ENCODE results near the gene NUBP2. TPM values are rescaled to one million over a fixed set of nuclear protein-coding genes. Genes with fewer than 3 reads are reported as not detected.

The NUBP2 gene
- total RNA-seq, 2 donors from 2014 or later = 30.4 to 30.9 TPM

DNA sequence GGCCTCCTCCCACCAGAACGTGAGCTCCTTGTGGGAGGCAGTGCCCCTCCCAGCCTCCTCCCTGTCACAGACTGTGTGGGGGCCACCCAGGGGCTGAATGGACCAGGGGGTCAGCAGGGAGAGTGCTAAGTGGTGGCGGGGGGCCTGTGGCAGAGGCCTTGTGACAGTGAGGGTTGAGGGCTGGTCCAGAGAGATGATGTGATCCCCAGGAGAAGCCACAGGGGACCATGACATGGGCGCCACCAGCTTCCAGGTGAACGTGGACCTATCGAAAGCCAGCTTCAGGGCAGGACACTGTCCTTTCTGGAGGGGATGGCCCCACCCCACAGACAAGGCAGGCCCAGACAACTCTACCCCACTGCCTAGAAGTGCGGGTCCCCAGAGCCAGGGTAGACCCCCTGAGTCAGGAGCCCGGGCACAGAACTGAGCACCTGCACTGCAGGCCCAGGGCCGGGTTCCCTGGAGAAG is 3.5 kb upstream of the NUBP2 start:
- intact Hi-C loops (cut with DNase I) = no loop called here
- no peak for DNase-seq (ENCODE audit: low spot score)

DNA sequence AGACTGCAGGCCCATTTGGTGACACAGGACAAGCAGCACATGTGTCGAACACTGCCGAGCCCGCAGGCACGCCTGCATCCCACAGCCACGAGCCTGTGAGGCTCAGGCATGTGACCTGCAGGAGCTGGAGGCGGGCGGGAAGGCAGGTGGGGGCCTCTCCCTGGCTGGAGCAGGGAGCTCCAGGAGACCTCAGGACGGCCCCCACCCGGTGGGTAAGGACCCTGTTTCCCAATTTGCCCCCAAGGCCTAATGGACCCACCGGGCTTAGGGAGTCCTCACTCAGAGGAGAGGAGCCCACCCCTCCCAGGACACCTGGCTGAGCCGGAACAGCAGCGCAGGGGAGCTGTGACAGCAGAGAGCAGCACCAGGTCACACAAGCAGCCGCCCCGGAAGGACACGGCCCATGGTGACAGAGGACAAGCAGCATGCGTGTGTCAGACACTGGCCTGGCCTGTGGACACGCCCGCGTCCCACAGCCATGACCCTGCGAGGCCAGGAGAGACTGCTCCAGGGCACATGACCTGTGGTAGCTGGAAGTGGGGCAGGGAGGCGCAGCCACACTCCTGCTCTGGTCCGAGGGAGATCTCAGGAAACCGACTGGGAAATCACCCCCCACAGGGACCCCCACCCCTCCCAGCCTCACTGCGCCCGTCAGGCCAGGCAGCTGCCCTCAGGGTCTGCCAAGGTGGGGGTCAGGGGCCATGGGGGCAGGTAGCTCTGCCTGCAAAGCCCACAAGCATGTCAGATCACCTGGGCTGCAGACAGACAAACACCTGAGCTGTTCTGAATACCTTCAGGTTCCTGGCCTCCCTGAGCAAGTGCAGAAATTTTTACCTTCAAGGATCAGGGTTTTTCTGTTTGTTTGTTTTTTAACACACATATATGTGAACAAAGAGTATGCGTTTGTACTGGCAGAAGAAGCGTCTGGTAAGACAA is 2.8 kb upstream of the NUBP2 start:
- intact Hi-C loops (cut with DNase I) = no loop called here
- no peak for DNase-seq (ENCODE audit: low spot score)

- intact Hi-C loops (cut with DNase I) = no loop called here
Measured at GRCh38 chr16:1780677-1781072, 2.1 kb upstream of the NUBP2 start.

DNA sequence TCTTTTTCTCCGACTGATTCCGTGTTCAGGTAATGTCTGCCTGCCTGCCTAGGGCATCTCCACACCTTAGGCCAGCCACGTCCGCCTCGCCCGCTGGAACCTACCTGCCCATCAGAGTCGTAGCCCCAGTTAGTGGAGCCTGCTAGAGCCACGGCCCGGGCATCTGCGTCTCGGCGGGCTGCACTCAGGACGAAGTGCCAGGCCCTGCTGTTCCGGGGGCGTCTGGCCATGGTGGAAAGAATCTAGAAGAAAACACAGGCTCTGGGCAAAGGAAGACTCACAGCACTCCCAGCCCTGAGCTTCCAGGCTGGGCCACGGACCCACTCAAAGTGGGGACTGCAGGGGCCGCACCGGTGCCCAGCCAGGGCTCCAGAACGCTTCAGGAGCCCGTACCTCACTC is 1.5 kb upstream of the NUBP2 start:
- DNase-seq (ENCODE audit: low spot score) = no peak

More at GRCh38 chr16:1780677-1781072, 2.1 kb upstream of the NUBP2 start:
- DNase-seq (ENCODE audit: low spot score) = no peak

GRCh38 chr16:1781758-1782407 is 877 bp upstream of the NUBP2 start:
- DNase-seq (ENCODE audit: low spot score) = no peak

More for the DNA sequence above, 1.5 kb upstream of the NUBP2 start:
- intact Hi-C loops (cut with DNase I) = no loop called here

DNA sequence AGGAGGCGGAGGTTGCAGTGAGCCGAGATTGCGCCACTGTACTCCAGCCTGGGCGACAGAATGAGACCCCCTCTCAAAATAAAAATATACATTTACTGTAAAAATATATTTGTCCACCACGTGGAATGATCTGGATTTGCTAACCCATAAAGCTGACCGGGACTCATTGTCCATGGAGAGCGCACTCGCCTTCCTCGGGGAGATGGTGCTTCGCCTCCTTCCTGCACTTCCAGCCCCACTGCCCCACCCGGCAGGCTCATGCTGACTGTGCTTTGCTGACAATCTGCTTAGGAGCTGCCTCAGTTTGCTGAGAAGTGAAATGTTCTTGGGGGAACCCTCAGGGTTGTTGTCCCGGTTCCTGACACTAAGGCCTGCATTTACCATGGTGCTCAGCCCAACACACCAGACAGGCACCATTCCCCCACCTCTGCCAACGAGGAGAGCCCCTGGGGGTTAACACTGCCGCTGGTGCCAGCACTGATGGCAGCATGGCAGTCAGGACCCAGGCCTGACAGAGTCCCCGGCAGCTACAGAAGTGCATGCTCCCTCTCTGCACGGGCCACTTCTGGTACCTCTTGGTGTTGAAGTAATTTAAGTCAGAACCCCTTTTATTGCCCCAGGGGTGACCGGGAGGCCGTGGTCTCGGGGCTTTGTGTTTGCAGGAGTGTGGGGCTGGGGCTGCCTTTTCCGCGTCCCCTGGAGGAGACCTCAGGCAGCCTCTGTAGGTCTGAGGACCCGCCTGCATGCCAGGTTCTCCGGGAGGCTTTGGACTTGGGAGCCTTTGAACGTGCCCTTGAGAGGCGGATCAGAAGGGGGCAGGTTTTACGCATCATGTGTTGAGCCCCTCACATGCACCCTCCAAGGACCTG is 2.5 kb downstream of the NUBP2 start:
- intact Hi-C loops (cut with DNase I) = no loop called here
- no peak for DNase-seq (ENCODE audit: low spot score)

More at GRCh38 chr16:1781758-1782407, 877 bp upstream of the NUBP2 start:
- intact Hi-C loops (cut with DNase I) = no loop called here

- intact Hi-C loops (cut with DNase I) = no loop called here
- DNase-seq (ENCODE audit: low spot score) = no peak
Measured at GRCh38 chr16:1785846-1786170, 3.0 kb downstream of the NUBP2 start.

GRCh38 chr16:1786242-1787055 is 3.7 kb downstream of the NUBP2 start:
- intact Hi-C loops (cut with DNase I) = no loop called here
- DNase-seq (ENCODE audit: low spot score) = no peak

DNA sequence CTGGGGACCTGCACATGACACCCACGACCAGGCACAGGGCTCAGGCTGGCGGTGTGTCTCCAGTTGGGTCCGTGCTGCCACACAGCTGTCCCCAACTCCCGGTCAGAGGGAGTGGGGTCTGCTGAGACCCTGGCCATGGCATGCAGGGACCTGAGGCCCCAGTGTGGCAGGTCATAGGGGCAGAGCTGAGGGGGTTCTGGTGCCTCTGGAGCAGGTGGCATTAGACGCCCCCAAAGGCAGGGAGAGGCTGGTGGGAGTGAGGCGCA is 4.2 kb downstream of the NUBP2 start:
- intact Hi-C loops (cut with DNase I) = no loop called here
- DNase-seq (ENCODE audit: low spot score) = peak; percentile 72

DNA sequence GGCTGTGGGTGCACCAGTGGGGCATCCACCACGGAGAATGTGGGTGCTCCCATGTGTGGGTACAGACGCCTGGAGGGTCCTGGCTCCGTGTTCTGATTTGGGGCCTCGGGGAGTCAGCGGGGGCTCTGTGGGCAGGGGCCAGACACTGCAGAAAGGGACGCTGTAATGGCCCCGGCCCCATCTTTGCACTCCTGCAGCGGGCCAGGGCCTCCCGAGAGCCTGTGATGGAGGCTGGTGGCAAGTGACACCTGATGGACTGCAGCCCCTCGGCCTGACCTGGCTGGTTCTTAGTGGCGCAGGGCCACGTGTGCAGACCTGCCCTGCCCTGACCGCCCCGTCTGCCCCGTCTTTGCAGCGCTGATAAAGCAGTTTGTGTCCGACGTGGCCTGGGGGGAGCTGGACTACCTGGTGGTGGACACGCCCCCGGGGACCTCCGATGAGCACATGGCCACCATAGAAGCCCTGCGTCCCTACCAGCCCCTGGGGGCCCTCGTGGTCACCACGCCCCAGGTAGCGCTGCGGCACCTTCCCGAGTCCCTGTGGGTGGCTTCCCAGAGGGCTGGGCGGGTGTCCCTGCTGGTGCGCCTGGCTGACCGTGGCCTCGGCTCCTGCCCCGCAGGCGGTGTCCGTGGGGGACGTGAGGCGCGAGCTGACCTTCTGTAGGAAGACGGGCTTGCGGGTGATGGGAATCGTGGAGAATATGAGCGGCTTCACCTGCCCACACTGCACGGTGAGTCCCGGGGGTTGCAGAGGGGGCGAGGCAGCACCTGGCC is 4.7 kb downstream of the NUBP2 start:
- DNase-seq (ENCODE audit: low spot score) = peak; percentile 78
- intact Hi-C loops (cut with DNase I) = no loop called here

DNA sequence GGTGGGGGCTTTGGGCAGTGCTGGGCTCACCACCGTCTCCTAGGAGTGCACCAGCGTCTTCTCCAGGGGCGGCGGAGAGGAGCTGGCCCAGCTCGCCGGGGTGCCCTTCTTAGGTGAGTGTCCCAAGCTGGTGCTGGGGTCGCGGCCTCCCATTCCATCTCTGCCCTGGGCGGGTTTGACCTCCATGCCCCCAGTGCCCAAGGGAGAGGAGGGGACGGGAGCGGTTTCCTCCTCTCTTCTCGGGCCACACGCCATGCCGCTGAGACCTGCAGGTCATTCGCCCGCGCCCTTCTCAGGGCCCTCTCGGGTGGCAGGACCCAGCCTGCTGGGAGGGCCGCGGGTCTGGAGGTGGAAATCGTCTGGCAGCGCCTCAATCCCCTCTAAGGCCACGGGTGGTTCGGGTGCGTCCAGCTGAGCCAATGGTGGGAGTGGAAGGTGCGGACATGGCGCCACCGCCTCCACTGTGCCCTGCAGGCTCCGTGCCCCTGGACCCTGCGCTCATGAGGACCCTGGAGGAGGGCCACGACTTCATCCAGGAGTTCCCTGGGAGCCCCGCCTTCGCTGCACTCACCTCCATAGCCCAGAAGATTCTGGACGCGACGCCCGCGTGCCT is 5.4 kb downstream of the NUBP2 start:
- DNase-seq (ENCODE audit: low spot score) = no peak
- intact Hi-C loops (cut with DNase I) = no loop called here

- intact Hi-C loops (cut with DNase I) = no loop called here
- peak; percentile 80 for DNase-seq (ENCODE audit: low spot score)
Measured at GRCh38 chr16:1788708-1789100, 5.9 kb downstream of the NUBP2 start.

DNA sequence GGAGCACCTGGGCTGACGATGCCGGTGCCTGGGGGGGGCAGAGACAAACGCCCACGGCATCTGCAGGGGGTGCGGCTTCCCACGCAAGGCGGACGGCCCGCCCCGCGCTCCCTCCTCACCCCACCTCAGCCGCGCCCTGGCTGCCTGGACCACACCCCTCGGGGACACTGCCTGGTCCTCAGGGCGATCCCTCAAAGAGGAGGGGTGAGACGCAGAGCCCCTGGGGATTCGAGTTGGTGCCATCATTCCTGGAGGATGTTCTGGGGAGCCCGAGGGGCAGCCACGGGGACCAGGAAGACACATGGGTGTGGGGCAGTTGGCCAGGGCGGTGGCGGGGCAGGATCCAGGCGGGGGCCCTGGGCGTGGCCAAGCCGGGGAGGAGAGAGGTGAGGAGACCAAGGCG is 6.9 kb downstream of the NUBP2 start:
- DNase-seq (ENCODE audit: low spot score) = peak; percentile 78
- intact Hi-C loops (cut with DNase I) = no loop called here

GRCh38 chr16:1790261-1790610 is 7.5 kb downstream of the NUBP2 start:
- intact Hi-C loops (cut with DNase I) = no loop called here
- no peak for DNase-seq (ENCODE audit: low spot score)

- intact Hi-C loops (cut with DNase I) = no loop called here
Measured at GRCh38 chr16:1790611-1791255, 8.0 kb downstream of the NUBP2 start.

DNA sequence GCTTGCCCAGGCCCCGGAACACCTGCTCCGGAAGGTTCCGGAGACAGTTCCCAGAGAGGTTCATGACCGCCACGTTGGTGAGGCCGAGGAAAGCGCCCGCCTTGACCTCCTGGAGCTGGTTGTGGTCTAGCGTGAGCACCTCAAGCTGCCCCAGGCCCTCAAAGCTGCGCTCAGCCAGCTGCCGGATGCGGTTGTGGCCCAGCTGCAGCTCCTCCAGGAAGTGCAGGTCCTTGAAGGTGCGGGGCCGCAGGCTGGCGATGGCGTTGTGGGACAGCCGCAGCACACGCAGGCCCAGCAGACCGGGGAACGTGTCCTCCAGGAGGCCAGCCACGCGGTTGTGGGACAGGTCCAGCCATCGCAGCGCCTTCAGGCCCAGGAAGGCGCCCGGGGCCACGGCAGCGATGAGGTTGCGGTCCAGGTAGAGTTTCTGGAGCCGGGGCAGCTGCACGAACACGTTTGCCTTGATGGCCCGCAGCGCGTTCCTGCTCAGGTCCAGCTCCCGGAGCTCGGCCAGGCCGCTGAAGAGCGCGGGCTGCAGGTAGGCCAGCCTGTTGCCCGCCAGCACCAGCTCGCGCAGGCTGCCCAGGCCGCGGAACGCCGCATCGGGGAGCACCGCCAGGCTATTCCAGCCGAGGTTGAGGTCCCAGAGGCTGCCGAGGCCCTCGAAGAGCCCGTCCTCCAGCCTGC is 8.6 kb downstream of the NUBP2 start:
- intact Hi-C loops (cut with DNase I) = no loop called here
- DNase-seq (ENCODE audit: low spot score) = peak; percentile 79

More at GRCh38 chr16:1790611-1791255, 8.0 kb downstream of the NUBP2 start:
- no peak for DNase-seq (ENCODE audit: low spot score)

Measured in posterior vena cava (tissue), 2 donors.